OCI-LY3 (cell line): ENCODE data around the gene ALG8.

ENCODE experiments used
- H2AFZ ChIP-seq: fragments of 200-600, 300-600 bp; shearing (Covaris generic); 2 replicates; pipeline ENCODE4 v1.6.0; 2014; ENCODE audit warnings: antibody characterized with exemption, low read depth, low read length
- H3K27ac ChIP-seq: fragments of 200-600, 300-600 bp; sonication (generic); 2 replicates; pipeline ENCODE4 v1.5.1; 2014; ENCODE audit warnings: mild to moderate bottlenecking, low read length, moderate library complexity, mixed read lengths
- H3K27me3 ChIP-seq: fragments of 200-600, 300-600 bp; sonication (generic); 2 replicates; pipeline ENCODE4 v1.6.1; 2014; ENCODE audit warnings: low read depth, low read length, mixed read lengths
- H3K36me3 ChIP-seq: fragments of 200-600, 300-600 bp; sonication (generic); replicated peaks from 2 replicates; pipeline ENCODE3; 2014; ENCODE audit warnings: low read depth, low read length, mixed read lengths
- H3K4me1 ChIP-seq: fragments of 300-600, 200-600 bp; sonication (generic); 2 replicates; pipeline ENCODE4 v1.6.1; 2014; ENCODE audit warnings: low read length, mixed read lengths
- H3K4me2 ChIP-seq: fragments of 200-600, 300-600 bp; sonication (generic); 2 replicates; pipeline ENCODE4 v1.6.1; 2014; ENCODE audit warnings: low read length, mixed read lengths
- H3K4me3 ChIP-seq: fragments of 300-600, 200-600 bp; sonication (generic); 2 replicates; pipeline ENCODE4 v1.5.1; 2014; ENCODE audit warnings: antibody characterized with exemption, mild to moderate bottlenecking, low read length, moderate library complexity
- H3K79me2 ChIP-seq: fragments of 300-600, 200-600 bp; shearing (Covaris generic); 2 replicates; pipeline ENCODE4 v1.6.1; 2014; ENCODE audit warnings: mild to moderate bottlenecking, low read length, mixed read lengths
- H3K9ac ChIP-seq: fragments of 300-600, 200-600 bp; shearing (Covaris generic); 2 replicates; pipeline ENCODE4 v1.6.0; 2014; ENCODE audit warnings: mild to moderate bottlenecking, low read length, moderate library complexity
- H3K9me3 ChIP-seq: fragments of 200-600, 300-600 bp; shearing (Covaris generic); 2 replicates; pipeline ENCODE4 v1.6.1; 2014; ENCODE audit warnings: low read length, mixed read lengths; ENCODE audit not compliant: insufficient read depth
- H4K20me1 ChIP-seq: fragments of 200-600, 300-600 bp; sonication (generic); 2 replicates; pipeline ENCODE4 v1.6.1; 2016; ENCODE audit warnings: low read length, mixed read lengths; ENCODE audit not compliant: insufficient read depth
- CTCF ChIP-seq: fragments of 200-600, 300-600 bp; sonication (generic); IDR thresholded peaks from 2 replicates; pipeline ENCODE4 v1.5.1; 2014; ENCODE audit warnings: antibody characterized with exemption, low read length, low read depth
- EZH2phosphoT487 ChIP-seq: fragments of 200-600 bp; shearing (Covaris generic); IDR thresholded peaks from 2 replicates; pipeline ENCODE4 v1.6.1; 2018; ENCODE audit warnings: antibody characterized with exemption, mixed run types, low read depth

The ALG8 gene

GRCh38 chr11:78158987-78159652 lies 19.7 kb upstream of the ALG8 start:
- Histone ChIP-seq H3K9ac (no peak overlapping the region), H2AFZ (no peak overlapping the region)

GRCh38 chr11:78156127-78156844 lies 16.9 kb upstream of the ALG8 start:
- no peak overlapping the region for H3K4me2 ChIP-seq
- H4K20me1 ChIP-seq = no peaks in the 10 kb centered on the region
- H3K4me3 ChIP-seq = no peak overlapping the region
- no peak overlapping the region for H2AFZ ChIP-seq
- TF ChIP-seq EZH2phosphoT487 = no peak
- no peak for TF ChIP-seq CTCF
- no peaks in the 10 kb centered on the region for H3K36me3 ChIP-seq
- H3K27me3 ChIP-seq = no peaks in the 10 kb centered on the region
- H3K4me1 ChIP-seq = no peaks in the 10 kb centered on the region
- H3K9me3 ChIP-seq = no peaks in the 10 kb centered on the region
- H3K27ac ChIP-seq = no peak overlapping the region
- H3K9ac ChIP-seq = no peak overlapping the region
- H3K79me2 ChIP-seq = no peaks in the 10 kb centered on the region

More at GRCh38 chr11:78158987-78159652, 19.7 kb upstream of the ALG8 start:
- H3K9me3 ChIP-seq = no peaks in the 10 kb centered on the region
- no peaks in the 10 kb centered on the region for H3K4me1 ChIP-seq
- no peak overlapping the region for H3K4me2 ChIP-seq
- TF ChIP-seq CTCF = no peak
- TF ChIP-seq EZH2phosphoT487 = no peak
- H3K4me3 ChIP-seq = no peak overlapping the region
- H3K27me3 ChIP-seq = no peaks in the 10 kb centered on the region
- H3K27ac ChIP-seq = no peak overlapping the region
- H4K20me1 ChIP-seq = no peaks in the 10 kb centered on the region
- H3K79me2 ChIP-seq = no peaks in the 10 kb centered on the region
- no peaks in the 10 kb centered on the region for H3K36me3 ChIP-seq

- Histone ChIP-seq H3K27me3 (no peaks in the 10 kb centered on the region), H3K4me2 (no peak overlapping the region), H2AFZ (no peak overlapping the region), H3K4me3 (no peak overlapping the region), H4K20me1 (no peaks in the 10 kb centered on the region), H3K27ac (no peak overlapping the region), H3K36me3 (no peaks in the 10 kb centered on the region), H3K9me3 (no peaks in the 10 kb centered on the region), H3K4me1 (no peaks in the 10 kb centered on the region), H3K79me2 (no peaks in the 10 kb centered on the region), H3K9ac (no peak overlapping the region)
- no peak for TF ChIP-seq CTCF
These were observed 12.4 kb upstream of the ALG8 start for GRCh38 chr11:78151804-78152203.

- Histone ChIP-seq H3K9me3 (no peaks in the 10 kb centered on the region), H3K4me2 (no peak overlapping the region), H3K79me2 (no peaks in the 10 kb centered on the region), H3K27ac (no peak overlapping the region), H3K36me3 (no peaks in the 10 kb centered on the region), H3K27me3 (no peaks in the 10 kb centered on the region), H3K9ac (no peak overlapping the region), H2AFZ (no peak overlapping the region), H3K4me1 (no peaks in the 10 kb centered on the region), H3K4me3 (no peak overlapping the region), H4K20me1 (no peaks in the 10 kb centered on the region)
- TF ChIP-seq EZH2phosphoT487 (no peak), CTCF (no peak)
These were observed 11.3 kb upstream of the ALG8 start for GRCh38 chr11:78150754-78151153.
